SK-N-SH treated with all-trans-retinoic acid at 6 μM for 48 hours (cell line): Measurements from ENCODE around the gene GSE1.

ENCODE experiments used
- ARNTL ChIP-seq: fragments of 450-650 bp; formaldehyde crosslinking; IDR thresholded peaks from 2 replicates; pipeline ENCODE4 v1.5.0; 2020; ENCODE audit warnings: low read depth, mild to moderate bottlenecking, moderate library complexity, borderline replicate concordance
- GLIS3 ChIP-seq: fragments of 250-450 bp; sonication (Bioruptor Pico); IDR thresholded peaks from 2 replicates; pipeline ENCODE4 v1.5.0; 2020; ENCODE audit warnings: mild to moderate bottlenecking, moderate library complexity
- PATZ1 ChIP-seq: fragments of 250-450 bp; sonication (Bioruptor Pico); IDR thresholded peaks from 2 replicates; pipeline ENCODE4 v1.8.0; 2020; ENCODE audit warnings: mild to moderate bottlenecking, moderate library complexity, borderline replicate concordance
- PPARA ChIP-seq: fragments of 250-450 bp; sonication (Bioruptor Pico); IDR thresholded peaks from 2 replicates; pipeline ENCODE4 v1.5.0; 2020; ENCODE audit warnings: mild to moderate bottlenecking, borderline replicate concordance
- ZFP3 ChIP-seq: fragments of 250-450 bp; sonication (Bioruptor Pico); IDR thresholded peaks from 2 replicates; pipeline ENCODE4 v1.5.0; 2020; ENCODE audit warnings: mild to moderate bottlenecking, moderate library complexity
- ZNF565 ChIP-seq: fragments of 450-650 bp; formaldehyde crosslinking; conservative IDR thresholded peaks from 2 replicates; pipeline ENCODE4 v1.5.0; 2020; ENCODE audit warnings: low read depth, mild to moderate bottlenecking, moderate library complexity
- ZNF70 ChIP-seq: fragments of 450-650 bp; formaldehyde crosslinking; IDR thresholded peaks from 2 replicates; pipeline ENCODE4 v1.5.0; 2020; ENCODE audit warnings: mild to moderate bottlenecking, moderate library complexity

GRCh38 chr16:85704011-85704410 is 90.9 kb downstream of the GSE1 start:
- TF ChIP-seq GLIS3 (CRISPR knock-in tag): no peak
- TF ChIP-seq PPARA (CRISPR knock-in tag): no peak
- no peak for TF ChIP-seq PATZ1
- TF ChIP-seq ARNTL: no peak
- TF ChIP-seq ZNF565 (CRISPR knock-in tag): no peak
- TF ChIP-seq ZFP3: no peak
- no peak for TF ChIP-seq ZNF70
